Measurements from ENCODE around the gene SNRK.

Gene SNRK

GRCh38 chr3:43290956-43291355, 4.6 kb downstream of the SNRK start:
- POLR2A ChIA-PET, result no interaction called here
- Histone ChIP-seq H3K36me3 (ENCODE audit: control insufficient read depth in 2 of 2, insufficient read depth in 1 of 2, low read length in 2 of 2) (peaks cover 0 to 10% of the 10 kb centered on the region in 2 experiments; a peak in 1 of 3 replicates), H3K4me3 (ENCODE audit: low read depth, low read length) (no peak overlapping the region), H3K4me1 (ENCODE audit: control insufficient read depth, insufficient read depth, low read length) (peaks cover 4% of the 10 kb centered on the region; the same call in 1 of the 2 replicates), H3K27ac (ENCODE audit: extremely low read depth, low read depth, low read length) (no peak overlapping the region), H3K9me3 (ENCODE audit: control insufficient read depth, insufficient read depth, low read depth, low read length) (no peaks in the 10 kb centered on the region)
- TF ChIP-seq ZBTB20 (tag by site-specific recombination; IDR thresholded peaks at IDR 0.05) (peak; percentile 54; the same call in 1 of the 2 replicates), TCF7L2 (IDR thresholded peaks at IDR 0.05; ENCODE audit: borderline replicate concordance, low read depth, low read length) (no peak)
- CTCF ChIA-PET, result no interaction called here

GRCh38 chr3:43291546-43291945, 5.2 kb downstream of the SNRK start:
- no peak overlapping the region for H3K4me3 ChIP-seq (ENCODE audit: low read depth, low read length)
- no peak overlapping the region for H3K27ac ChIP-seq (ENCODE audit: extremely low read depth, low read depth, low read length)
- H3K36me3 ChIP-seq (ENCODE audit: control insufficient read depth in 2 of 2, insufficient read depth in 1 of 2, low read length in 2 of 2), result peaks cover 0 to 10% of the 10 kb centered on the region in 2 experiments; a peak in 1 of 3 replicates
- no peaks in the 10 kb centered on the region for H3K9me3 ChIP-seq (ENCODE audit: control insufficient read depth, insufficient read depth, low read depth, low read length)
- POLR2A ChIA-PET, result no interaction called here
- CTCF ChIA-PET, result no interaction called here
- H3K4me1 ChIP-seq (ENCODE audit: control insufficient read depth, insufficient read depth, low read length), result peaks cover 4% of the 10 kb centered on the region; the same call in 1 of the 2 replicates
- TF ChIP-seq YY2 (tag by site-specific recombination; IDR thresholded peaks at IDR 0.05) (no peak), ZNF280C (tag by site-specific recombination; IDR thresholded peaks at IDR 0.05) (no peak), TRIM28 (IDR thresholded peaks at IDR 0.05; ENCODE audit: borderline replicate concordance, low read length) (no peak), ZBTB44 (tag by site-specific recombination; IDR thresholded peaks at IDR 0.05) (no peak), ZNF324 (tag by site-specific recombination; IDR thresholded peaks at IDR 0.05) (no peak), ZNF302 (tag by site-specific recombination; IDR thresholded peaks at IDR 0.05; ENCODE audit: low read depth) (no peak), CTCF (tag by site-specific recombination; IDR thresholded peaks at IDR 0.05) (no peak), ZNF121 (tag by site-specific recombination; IDR thresholded peaks at IDR 0.05) (no peak), ZNF510 (tag by site-specific recombination; IDR thresholded peaks at IDR 0.05; ENCODE audit: insufficient replicate concordance) (no peak), INSM2 (tag by site-specific recombination; IDR thresholded peaks at IDR 0.05) (no peak), ZNF558 (tag by site-specific recombination; IDR thresholded peaks at IDR 0.05) (no peak), ZNF398 (tag by site-specific recombination; IDR thresholded peaks at IDR 0.05) (no peak), ZNF214 (tag by site-specific recombination; IDR thresholded peaks at IDR 0.05; ENCODE audit: borderline replicate concordance) (no peak), ZNF138 (tag by site-specific recombination; IDR thresholded peaks at IDR 0.05; ENCODE audit: borderline replicate concordance) (no peak), ZNF133 (tag by site-specific recombination; IDR thresholded peaks at IDR 0.05) (no peak), ZFP41 (tag by site-specific recombination; IDR thresholded peaks at IDR 0.05; ENCODE audit: borderline replicate concordance) (no peak)

Measured in HEK293 (cell line).